Neural cell (in vitro differentiated cells): ENCODE measurements around the gene CACNB2.

Experiments
- EP300 ChIP-seq: fragments of 450-650 bp; conservative IDR thresholded peaks from 2 replicates; pipeline ENCODE4 v1.6.1; 2014; ENCODE audit warnings: antibody characterized with exemption, mild to moderate bottlenecking, moderate library complexity; ENCODE audit not compliant: poor library complexity, severe bottlenecking
- MXI1 ChIP-seq: fragments of 450-650 bp; conservative IDR thresholded peaks from 2 replicates; pipeline ENCODE4 v1.6.1; 2014; ENCODE audit warnings: antibody characterized with exemption, mild to moderate bottlenecking; ENCODE audit not compliant: poor library complexity, severe bottlenecking
- RAD21 ChIP-seq: fragments of 450-650 bp; conservative IDR thresholded peaks from 2 replicates; pipeline ENCODE4 v1.6.1; 2014; ENCODE audit warnings: antibody characterized with exemption, mild to moderate bottlenecking, moderate library complexity
- REST ChIP-seq: IDR thresholded peaks from 2 replicates; pipeline ENCODE4 v1.6.1; 2012; ENCODE audit warnings: borderline replicate concordance
- TAF1 ChIP-seq: IDR thresholded peaks from 2 replicates; pipeline ENCODE4 v1.6.1; 2012; ENCODE audit warnings: low read depth
- TF ChIP-seq, protein P1 (sequence below): fragments of 450-650 bp; IDR thresholded peaks from 2 replicates; pipeline ENCODE4 v1.5.1; 2014; ENCODE audit warnings: antibody characterized with exemption, mild to moderate bottlenecking, moderate library complexity; ENCODE audit not compliant: poor library complexity, severe bottlenecking

DNA sequence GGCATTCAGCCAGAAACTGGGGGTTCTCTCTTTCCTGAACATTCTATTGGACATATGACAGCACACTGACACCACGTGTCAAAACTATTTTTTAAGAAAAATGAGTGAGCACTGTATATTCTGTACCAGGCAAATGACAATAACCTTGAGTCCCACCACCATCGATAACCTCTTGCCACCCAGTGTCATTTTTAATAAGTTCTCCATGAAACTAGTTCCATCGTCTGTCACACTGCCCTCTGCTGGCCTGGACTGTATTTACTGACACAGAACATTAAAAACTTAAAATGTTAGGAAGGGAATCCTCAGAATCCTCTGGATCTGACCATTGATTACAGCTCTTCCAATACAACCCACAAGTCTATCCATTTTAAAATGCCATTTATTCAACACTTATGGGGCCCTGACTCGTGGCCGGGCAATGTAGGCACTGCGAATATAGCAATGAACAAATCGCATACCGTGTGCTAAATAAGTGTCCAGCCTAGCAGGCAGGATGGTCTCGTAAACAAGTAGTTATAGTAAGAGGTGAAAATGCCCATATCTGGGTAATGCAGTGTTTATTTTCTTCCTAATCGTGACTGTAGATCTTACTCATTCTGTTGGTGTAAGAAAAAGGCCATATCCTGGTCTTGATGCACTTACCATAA is 35.9 kb upstream of the CACNB2 start:
- TF ChIP-seq, protein P1, sequence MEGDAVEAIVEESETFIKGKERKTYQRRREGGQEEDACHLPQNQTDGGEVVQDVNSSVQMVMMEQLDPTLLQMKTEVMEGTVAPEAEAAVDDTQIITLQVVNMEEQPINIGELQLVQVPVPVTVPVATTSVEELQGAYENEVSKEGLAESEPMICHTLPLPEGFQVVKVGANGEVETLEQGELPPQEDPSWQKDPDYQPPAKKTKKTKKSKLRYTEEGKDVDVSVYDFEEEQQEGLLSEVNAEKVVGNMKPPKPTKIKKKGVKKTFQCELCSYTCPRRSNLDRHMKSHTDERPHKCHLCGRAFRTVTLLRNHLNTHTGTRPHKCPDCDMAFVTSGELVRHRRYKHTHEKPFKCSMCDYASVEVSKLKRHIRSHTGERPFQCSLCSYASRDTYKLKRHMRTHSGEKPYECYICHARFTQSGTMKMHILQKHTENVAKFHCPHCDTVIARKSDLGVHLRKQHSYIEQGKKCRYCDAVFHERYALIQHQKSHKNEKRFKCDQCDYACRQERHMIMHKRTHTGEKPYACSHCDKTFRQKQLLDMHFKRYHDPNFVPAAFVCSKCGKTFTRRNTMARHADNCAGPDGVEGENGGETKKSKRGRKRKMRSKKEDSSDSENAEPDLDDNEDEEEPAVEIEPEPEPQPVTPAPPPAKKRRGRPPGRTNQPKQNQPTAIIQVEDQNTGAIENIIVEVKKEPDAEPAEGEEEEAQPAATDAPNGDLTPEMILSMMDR, result peak; percentile 57
- TF ChIP-seq TAF1 (no peak), RAD21 (peak; percentile 25), EP300 (no peak), REST (no peak), MXI1 (no peak)
